ENCODE results near the gene DGCR2.

DNA sequence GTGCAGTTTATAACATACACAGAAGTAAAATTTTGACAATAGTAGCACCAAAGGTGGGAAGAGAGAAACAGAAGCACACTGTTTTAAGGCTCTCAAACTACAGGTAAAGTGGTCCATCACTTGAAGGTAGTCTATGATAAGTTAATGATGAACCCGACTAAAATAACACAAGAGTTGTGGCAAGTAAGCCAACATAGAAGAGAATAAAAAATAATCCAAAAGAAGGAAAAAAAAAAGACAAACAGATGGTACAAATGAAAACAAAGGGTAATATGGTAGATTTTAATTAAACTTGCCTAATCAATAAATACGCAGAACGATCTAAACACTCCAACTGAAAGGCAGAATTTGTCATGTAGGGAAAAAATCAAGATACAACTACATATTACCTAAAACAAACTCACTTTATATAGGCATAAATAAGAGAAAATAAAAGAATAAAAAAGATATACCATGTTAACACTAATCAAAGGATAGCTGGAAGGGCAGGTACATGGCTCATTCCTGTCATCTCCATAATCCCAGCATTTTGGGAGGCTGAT, 31.6 kb downstream of the DGCR2 start:
- TF ChIP-seq EZH2phosphoT487 (IDR thresholded peaks at IDR 0.05) = no peak
- TF ChIP-seq, protein P1, sequence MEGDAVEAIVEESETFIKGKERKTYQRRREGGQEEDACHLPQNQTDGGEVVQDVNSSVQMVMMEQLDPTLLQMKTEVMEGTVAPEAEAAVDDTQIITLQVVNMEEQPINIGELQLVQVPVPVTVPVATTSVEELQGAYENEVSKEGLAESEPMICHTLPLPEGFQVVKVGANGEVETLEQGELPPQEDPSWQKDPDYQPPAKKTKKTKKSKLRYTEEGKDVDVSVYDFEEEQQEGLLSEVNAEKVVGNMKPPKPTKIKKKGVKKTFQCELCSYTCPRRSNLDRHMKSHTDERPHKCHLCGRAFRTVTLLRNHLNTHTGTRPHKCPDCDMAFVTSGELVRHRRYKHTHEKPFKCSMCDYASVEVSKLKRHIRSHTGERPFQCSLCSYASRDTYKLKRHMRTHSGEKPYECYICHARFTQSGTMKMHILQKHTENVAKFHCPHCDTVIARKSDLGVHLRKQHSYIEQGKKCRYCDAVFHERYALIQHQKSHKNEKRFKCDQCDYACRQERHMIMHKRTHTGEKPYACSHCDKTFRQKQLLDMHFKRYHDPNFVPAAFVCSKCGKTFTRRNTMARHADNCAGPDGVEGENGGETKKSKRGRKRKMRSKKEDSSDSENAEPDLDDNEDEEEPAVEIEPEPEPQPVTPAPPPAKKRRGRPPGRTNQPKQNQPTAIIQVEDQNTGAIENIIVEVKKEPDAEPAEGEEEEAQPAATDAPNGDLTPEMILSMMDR (IDR thresholded peaks at IDR 0.05) = no peak
